ENCODE results near the gene TMEM126A. TPM values are rescaled to one million over a fixed set of nuclear protein-coding genes. Genes with fewer than 3 reads are reported as not detected.
A peak's percentile ranks its signal among the peaks of the same experiment; 100 is the strongest.

Gene TMEM126A
- total RNA-seq, 4 donors from 2014 or later, result 8.9 to 15.0 (median 12.0) TPM

DNA sequence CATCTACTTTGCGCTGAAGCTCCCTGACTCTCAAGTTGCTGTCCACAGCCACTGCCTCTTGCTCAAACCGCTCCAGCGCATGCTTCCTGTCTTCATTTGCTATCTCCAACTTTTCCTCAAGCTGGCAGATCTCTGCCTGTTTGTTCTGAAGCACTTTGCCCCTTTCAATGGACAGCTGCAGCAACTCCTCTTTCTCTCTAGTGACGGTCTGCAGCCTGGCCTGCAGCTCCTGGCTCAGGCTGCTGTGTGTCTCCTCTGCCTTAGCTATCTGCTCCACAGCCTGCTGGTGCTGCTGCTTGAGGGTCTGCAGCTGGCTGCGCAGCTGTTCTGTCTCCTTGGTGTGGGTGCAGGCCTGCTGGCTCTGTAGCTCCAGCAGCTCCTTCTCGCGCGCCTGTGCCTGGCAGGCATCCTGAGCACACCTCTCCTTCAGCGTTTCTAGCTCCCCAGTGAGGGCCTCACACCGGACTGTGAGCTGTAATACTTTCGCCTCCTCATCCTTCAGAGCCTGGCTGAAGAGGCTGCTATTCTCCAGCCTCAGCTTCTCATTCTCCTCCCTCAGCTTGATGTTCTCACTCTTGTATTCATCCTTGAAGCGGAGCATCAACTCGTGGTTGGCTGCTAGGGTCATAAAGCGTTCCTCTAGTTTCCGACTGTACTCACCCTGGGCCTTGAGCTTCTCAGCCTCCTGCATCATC, 37.5 kb downstream of the TMEM126A start:
- TF ChIP-seq POLR2A (IDR thresholded peaks at IDR 0.05), result no peak
- TF ChIP-seq, protein P1, sequence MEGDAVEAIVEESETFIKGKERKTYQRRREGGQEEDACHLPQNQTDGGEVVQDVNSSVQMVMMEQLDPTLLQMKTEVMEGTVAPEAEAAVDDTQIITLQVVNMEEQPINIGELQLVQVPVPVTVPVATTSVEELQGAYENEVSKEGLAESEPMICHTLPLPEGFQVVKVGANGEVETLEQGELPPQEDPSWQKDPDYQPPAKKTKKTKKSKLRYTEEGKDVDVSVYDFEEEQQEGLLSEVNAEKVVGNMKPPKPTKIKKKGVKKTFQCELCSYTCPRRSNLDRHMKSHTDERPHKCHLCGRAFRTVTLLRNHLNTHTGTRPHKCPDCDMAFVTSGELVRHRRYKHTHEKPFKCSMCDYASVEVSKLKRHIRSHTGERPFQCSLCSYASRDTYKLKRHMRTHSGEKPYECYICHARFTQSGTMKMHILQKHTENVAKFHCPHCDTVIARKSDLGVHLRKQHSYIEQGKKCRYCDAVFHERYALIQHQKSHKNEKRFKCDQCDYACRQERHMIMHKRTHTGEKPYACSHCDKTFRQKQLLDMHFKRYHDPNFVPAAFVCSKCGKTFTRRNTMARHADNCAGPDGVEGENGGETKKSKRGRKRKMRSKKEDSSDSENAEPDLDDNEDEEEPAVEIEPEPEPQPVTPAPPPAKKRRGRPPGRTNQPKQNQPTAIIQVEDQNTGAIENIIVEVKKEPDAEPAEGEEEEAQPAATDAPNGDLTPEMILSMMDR (IDR thresholded peaks at IDR 0.05), result no peak
- 62 to 71% methylated on average over 15 of the region's 15 CpGs for WGBS, 2 donors
- DNase-seq (ENCODE audit: low spot score in 2 of 2), result no peak
- H3K4me3 ChIP-seq (ENCODE audit: low read depth, poor library complexity, severe bottlenecking), result no peak overlapping the region
- intact Hi-C loops (cut with DNase I; ENCODE audit: low total_unique reads), result no loop called here

DNA sequence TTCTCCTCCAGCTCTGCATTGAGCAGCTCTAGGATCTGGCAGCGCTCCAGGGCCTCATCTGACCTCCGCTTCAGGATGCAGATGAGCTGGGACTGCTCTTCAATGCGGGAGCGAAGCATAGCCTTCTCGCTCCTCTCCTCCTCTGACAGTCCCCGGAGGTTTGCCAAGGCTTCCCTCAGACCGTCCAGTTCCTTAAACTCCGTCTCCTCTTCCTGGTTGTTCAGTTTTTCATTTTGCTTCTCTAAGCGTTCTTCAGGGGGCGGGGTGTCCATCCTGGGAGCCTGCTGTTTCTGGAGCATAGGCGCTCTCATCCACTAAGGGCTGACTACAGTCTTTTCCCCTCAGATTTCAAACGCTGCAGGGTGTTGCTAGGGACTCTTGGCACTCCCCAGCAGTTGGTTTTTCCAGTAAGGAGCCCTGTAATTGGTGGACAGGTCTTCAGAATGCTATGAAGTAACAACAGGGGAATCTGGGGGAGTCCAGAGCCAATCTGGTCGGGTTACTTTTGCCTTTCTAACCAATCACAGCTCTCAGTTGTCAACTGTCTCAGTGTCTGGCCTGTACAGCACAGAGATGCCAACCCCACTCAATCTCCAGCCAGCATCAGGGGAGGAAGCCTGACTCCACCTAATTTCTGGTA, 38.2 kb downstream of the TMEM126A start, which contains the start of gene CCDC89:
CCDC89 (minus strand) TSS at position 376 of the 640 bp plus-strand sequence; CDS start at position 311, 65 bp downstream.
- WGBS, 2 donors, result 27 to 30% methylated on average over 13 of the region's 13 CpGs
- TF ChIP-seq POLR2A (IDR thresholded peaks at IDR 0.05), result no peak
- DNase-seq (ENCODE audit: low spot score in 2 of 2), result peak; percentile 82 to 92
- intact Hi-C loops (cut with DNase I; ENCODE audit: low total_unique reads), result no loop called here
- H3K4me3 ChIP-seq (ENCODE audit: low read depth, poor library complexity, severe bottlenecking), result no peak within 1 kb of the TSS

DNA sequence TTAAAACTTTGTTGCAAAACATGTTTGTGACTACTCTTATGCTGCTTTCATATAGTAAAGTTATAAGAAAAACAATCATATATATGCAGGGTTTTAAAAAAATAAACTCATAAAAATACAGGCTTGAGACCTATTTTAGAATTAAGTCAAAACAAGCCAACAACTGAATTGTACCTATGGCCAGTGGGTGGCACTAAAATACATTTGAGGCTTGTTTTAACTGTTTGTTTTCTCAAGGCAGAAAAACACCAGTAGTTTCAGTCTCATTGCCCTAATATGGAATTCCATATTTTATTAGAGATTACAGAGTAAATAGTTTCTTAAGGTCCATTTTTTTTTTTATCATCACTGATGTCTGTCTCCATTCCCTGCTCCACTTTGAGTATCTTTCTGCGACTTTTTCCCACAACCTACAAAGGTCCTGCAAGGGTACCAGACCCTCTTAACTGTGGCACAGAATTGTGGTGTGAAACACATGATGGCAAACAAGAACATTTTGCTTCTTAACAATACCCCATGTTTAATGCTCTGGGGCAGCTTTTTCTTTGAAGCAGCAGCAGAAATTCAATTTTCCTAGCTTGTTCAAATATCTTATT, 46.7 kb downstream of the TMEM126A start:
- DNase-seq (ENCODE audit: low spot score in 2 of 2), result no peak
- intact Hi-C loops (cut with DNase I; ENCODE audit: low total_unique reads), result no loop called here
- TF ChIP-seq, protein P1 (IDR thresholded peaks at IDR 0.05), result no peak
- no peak for TF ChIP-seq POLR2A (IDR thresholded peaks at IDR 0.05)
- 94 to 97% methylated on average over 1 of the region's 1 CpG for WGBS, 2 donors
- no peak overlapping the region for H3K4me3 ChIP-seq (ENCODE audit: low read depth, poor library complexity, severe bottlenecking)

DNA sequence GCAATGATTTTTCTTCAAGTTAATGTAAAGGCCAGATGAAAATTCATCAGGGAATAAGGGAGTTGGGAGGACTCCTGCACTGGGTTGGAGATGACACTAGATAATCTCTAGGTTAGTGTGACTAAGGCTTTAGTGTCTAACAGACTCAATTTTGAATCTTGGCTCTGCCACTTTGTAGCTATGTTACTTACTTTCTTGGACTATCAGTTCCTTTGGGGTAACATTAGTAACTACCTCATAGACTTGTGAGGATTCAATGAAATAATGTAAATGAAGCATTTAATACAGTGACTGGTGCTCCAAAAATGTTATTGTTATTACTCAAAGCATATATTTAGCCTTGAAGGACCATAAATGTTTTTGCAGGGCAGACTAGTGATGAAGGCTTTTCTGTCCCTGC, 47.8 kb downstream of the TMEM126A start:
- no peak overlapping the region for H3K4me3 ChIP-seq (ENCODE audit: low read depth, poor library complexity, severe bottlenecking)
- no peak for DNase-seq (ENCODE audit: low spot score in 2 of 2)
- TF ChIP-seq, protein P1 (IDR thresholded peaks at IDR 0.05), result no peak
- TF ChIP-seq POLR2A (IDR thresholded peaks at IDR 0.05), result no peak
- intact Hi-C loops (cut with DNase I; ENCODE audit: low total_unique reads), result no loop called here

DNA sequence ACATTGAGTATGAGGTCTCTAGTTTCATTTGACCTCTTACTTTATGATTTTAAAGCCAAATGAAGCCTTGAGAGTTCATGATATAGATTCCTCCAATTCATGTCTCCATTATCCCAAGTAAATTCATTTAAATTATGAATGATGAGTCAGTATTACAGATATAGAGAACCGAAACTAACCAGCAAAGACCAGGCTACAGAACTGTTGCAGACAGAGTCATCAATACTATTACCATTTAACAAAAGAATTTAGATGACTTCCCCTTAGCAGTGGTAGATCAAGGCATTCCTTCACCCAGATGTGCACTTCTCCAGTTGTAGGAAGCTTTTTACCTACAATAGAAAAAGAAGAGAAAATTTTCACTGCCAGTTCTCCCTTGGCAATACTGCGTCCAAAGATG, 50.0 kb downstream of the TMEM126A start:
- no peak overlapping the region for H3K4me3 ChIP-seq (ENCODE audit: low read depth, poor library complexity, severe bottlenecking)
- no peak for TF ChIP-seq POLR2A (IDR thresholded peaks at IDR 0.05)
- TF ChIP-seq, protein P1 (IDR thresholded peaks at IDR 0.05), result no peak
- intact Hi-C loops (cut with DNase I; ENCODE audit: low total_unique reads), result no loop called here
- DNase-seq (ENCODE audit: low spot score in 2 of 2), result no peak
- WGBS, 2 donors, result 58 to 64% methylated on average over 2 of the region's 2 CpGs

DNA sequence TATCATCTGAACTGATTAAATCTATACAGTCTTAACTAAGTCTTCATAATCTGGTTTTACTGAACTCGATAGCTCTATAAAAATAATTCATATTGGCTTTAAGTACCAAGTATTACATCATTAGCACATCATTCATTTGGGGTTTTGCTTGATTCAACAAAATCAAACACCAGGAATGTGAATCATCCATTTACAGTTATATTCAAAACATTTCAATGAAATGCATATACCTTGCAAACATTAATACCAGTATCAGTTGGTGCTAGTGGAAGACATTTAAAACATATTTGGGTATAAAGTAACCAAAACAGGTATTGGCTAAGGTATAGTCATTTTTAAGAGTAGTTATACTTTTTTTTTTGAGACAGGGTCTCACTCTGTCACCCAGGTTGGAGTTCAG, 50.4 kb downstream of the TMEM126A start:
- intact Hi-C loops (cut with DNase I; ENCODE audit: low total_unique reads), result no loop called here
- no peak for DNase-seq (ENCODE audit: low spot score in 2 of 2)
- 32 to 52% methylated on average over 1 of the region's 1 CpG for WGBS, 2 donors
- H3K4me3 ChIP-seq (ENCODE audit: low read depth, poor library complexity, severe bottlenecking), result no peak overlapping the region
- TF ChIP-seq, protein P1 (IDR thresholded peaks at IDR 0.05), result no peak
- no peak for TF ChIP-seq POLR2A (IDR thresholded peaks at IDR 0.05)

All from lower leg skin (tissue), 4 donors.